Trophoblast cell (in vitro differentiated cells and primary cell): ENCODE results near the gene APOBEC4.

Experiments
- DNase-seq, 2 donors: peaks; one replicate each; pipeline ENCODE4 v3.0.0-alpha.2; 2016
- H2AFZ ChIP-seq: 2 replicates; pipeline ENCODE4 v1.6.1; 2013; ENCODE audit warnings: low read length, moderate library complexity, mild to moderate bottlenecking; ENCODE audit not compliant: insufficient read depth, poor library complexity
- H2AK5ac ChIP-seq: 2 replicates; pipeline ENCODE4 v1.6.1; 2013; ENCODE audit warnings: mild to moderate bottlenecking, low read length
- H2BK120ac ChIP-seq: 2 replicates; pipeline ENCODE4 v1.6.1; 2013; ENCODE audit warnings: low read length, mild to moderate bottlenecking, moderate library complexity; ENCODE audit not compliant: insufficient read depth, poor library complexity
- H2BK12ac ChIP-seq: 2 replicates; pipeline ENCODE4 v1.6.1; 2013; ENCODE audit warnings: mild to moderate bottlenecking, low read length, moderate library complexity
- H2BK5ac ChIP-seq: 2 replicates; pipeline ENCODE4 v1.6.1; 2013; ENCODE audit warnings: low read length, low read depth, moderate library complexity, mild to moderate bottlenecking; ENCODE audit not compliant: poor library complexity
- H3K14ac ChIP-seq: 2 replicates; pipeline ENCODE4 v1.6.1; 2013; ENCODE audit warnings: mild to moderate bottlenecking, low read length
- H3K18ac ChIP-seq: 2 replicates; pipeline ENCODE4 v1.6.1; 2013; ENCODE audit warnings: mild to moderate bottlenecking, low read length
- H3K23ac ChIP-seq: 2 replicates; pipeline ENCODE4 v1.6.1; 2013; ENCODE audit warnings: low read length
- H3K27ac ChIP-seq: 2 replicates; pipeline ENCODE4 v1.5.1; 2013; ENCODE audit warnings: low read depth, mild to moderate bottlenecking, inconsistent platforms, low read length, moderate library complexity
- H3K27me3 ChIP-seq: 2 replicates; pipeline ENCODE4 v1.6.1; 2013; ENCODE audit warnings: inconsistent platforms, mild to moderate bottlenecking, low read length, moderate library complexity; ENCODE audit not compliant: insufficient read depth
- H3K36me3 ChIP-seq, 2 experiments: 1 replicate in 1 of 2; 2 replicates in 1 of 2; pipeline ENCODE4 v1.6.1; 2013; ENCODE audit warnings: low read length in 2 of 2, mild to moderate bottlenecking in 2 of 2, moderate library complexity in 1 of 2; ENCODE audit not compliant: insufficient read depth in 2 of 2, control insufficient read depth in 1 of 2
- H3K4ac ChIP-seq: 2 replicates; pipeline ENCODE4 v1.6.1; 2013; ENCODE audit warnings: low read depth, mild to moderate bottlenecking, low read length, moderate library complexity
- H3K4me1 ChIP-seq, 2 experiments: 1 replicate in 1 of 2; 2 replicates in 1 of 2; pipeline ENCODE4 v1.6.1; 2013; ENCODE audit warnings: low read length in 2 of 2, mild to moderate bottlenecking in 2 of 2, moderate library complexity in 1 of 2; ENCODE audit not compliant: insufficient read depth in 2 of 2, control insufficient read depth in 1 of 2
- H3K4me2 ChIP-seq: 2 replicates; pipeline ENCODE4 v1.6.1; 2013; ENCODE audit warnings: inconsistent platforms, mild to moderate bottlenecking, low read length, moderate library complexity
- H3K4me3 ChIP-seq: 2 replicates; pipeline ENCODE4 v1.5.1; 2013; ENCODE audit warnings: mild to moderate bottlenecking, low read depth, low read length, inconsistent platforms
- H3K79me1 ChIP-seq: one replicate; pipeline ENCODE4 v1.6.1; 2013; ENCODE audit warnings: low read length
- H3K79me2 ChIP-seq: 2 replicates; pipeline ENCODE4 v1.6.1; 2013; ENCODE audit warnings: low read length, mild to moderate bottlenecking; ENCODE audit not compliant: control insufficient read depth, insufficient read depth, poor library complexity
- H3K9ac ChIP-seq: 2 replicates; pipeline ENCODE4 v1.6.1; 2013; ENCODE audit warnings: mild to moderate bottlenecking, low read length
- H3K9me3 ChIP-seq: 2 replicates; pipeline ENCODE4 v1.6.1; 2013; ENCODE audit warnings: low read depth, mild to moderate bottlenecking, control low read depth, inconsistent platforms, low read length; ENCODE audit not compliant: insufficient read depth
- H4K12ac ChIP-seq: 2 replicates; pipeline ENCODE4 v1.6.1; 2013; ENCODE audit warnings: low read depth, mild to moderate bottlenecking, low read length, moderate library complexity
- H4K8ac ChIP-seq: 2 replicates; pipeline ENCODE4 v1.6.1; 2013; ENCODE audit warnings: low read depth, mild to moderate bottlenecking, low read length, moderate library complexity
- H4K91ac ChIP-seq: one replicate; pipeline ENCODE4 v1.6.1; 2013; ENCODE audit warnings: low read depth, mild to moderate bottlenecking, low read length, moderate library complexity
- WGBS: extraction: QIAGEN DNeasy Blood & Tissue Kit; methylation state at CpG from one replicate; pipeline ENCODE4 v1.1.7; 2013; ENCODE audit warnings: missing lambda C conversion rate; ENCODE audit not compliant: insufficient read length, insufficient coverage; ENCODE audit errors: extremely low coverage; 5-methylcytosine and 5-hydroxymethylcytosine counted together

The APOBEC4 gene

DNA sequence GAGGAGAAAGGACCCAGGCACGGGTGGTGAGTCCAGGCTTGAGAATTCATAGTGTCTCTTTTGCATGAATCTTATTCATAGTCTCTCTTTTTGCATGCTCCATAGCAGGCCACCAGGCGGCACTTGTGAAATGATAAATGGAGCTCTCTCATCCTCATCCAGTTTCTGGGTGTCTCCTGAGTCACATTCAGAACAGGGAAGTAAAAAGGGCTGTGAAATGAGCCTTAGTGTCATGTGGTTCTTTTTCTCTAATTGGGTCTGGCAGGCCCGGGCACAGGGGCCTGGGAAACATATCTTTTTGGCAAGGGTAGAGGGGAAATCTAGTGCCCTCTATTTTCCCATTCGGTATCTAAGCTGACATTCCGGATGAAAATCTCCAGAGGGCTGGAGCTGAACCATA, 43.8 kb downstream of the APOBEC4 start:
- no peak overlapping the region for H2AK5ac ChIP-seq
- no CpG with 5 or more reads among the region's 5 CpGs for WGBS

DNA sequence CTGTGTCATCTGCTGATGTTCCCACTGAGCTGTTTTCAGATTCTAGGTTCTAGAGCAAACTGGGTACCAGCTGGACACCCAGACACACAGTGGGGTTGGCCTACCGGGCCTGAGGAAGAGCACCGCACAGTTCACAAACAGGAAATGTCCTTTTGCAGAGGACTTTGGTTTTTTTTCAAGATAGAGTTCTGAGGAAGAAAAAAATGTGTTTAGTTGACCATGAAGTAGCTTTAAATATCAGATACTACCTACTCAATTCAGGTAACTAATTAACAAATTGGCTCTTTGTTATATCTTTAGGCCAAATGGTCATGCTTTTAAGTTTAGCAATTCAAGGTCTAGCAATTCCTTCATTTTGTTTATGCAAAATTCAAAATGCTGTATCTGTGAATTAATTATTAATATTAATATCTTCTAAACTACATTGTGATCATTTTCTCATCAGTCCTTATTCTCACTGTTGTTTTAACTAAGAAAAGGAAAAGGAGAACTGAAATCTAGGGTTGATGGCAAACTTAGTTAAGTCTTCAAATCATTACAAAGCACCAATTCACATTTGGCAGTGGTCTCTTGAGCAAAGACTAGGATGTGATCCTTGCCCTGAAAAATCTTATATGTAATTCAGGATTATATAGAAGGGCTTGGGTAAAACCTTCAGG, 45.7 kb downstream of the APOBEC4 start:
- Histone ChIP-seq H3K79me1 (no peaks in the 10 kb centered on the region), H2BK12ac (no peak overlapping the region), H3K27me3 (no peaks in the 10 kb centered on the region), H3K23ac (no peak overlapping the region), H3K4me2 (no peak overlapping the region), H2BK5ac (no peak overlapping the region), H4K8ac (no peak overlapping the region), H2BK120ac (no peak overlapping the region), H3K4me1 (no peaks in the 10 kb centered on the region), H2AK5ac (no peak overlapping the region), H4K12ac (no peak overlapping the region), H3K36me3 (no peaks in the 10 kb centered on the region), H3K9me3 (no peaks in the 10 kb centered on the region), H3K14ac (no peak overlapping the region), H3K27ac (no peak overlapping the region), H3K18ac (no peak overlapping the region), H3K79me2 (no peaks in the 10 kb centered on the region), H4K91ac (no peak overlapping the region), H3K4ac (no peak overlapping the region), H3K4me3 (no peak overlapping the region), H3K9ac (no peak overlapping the region), H2AFZ (no peak overlapping the region)
- DNase-seq: no peak
- no CpG with 5 or more reads among the region's 2 CpGs for WGBS

More for the DNA sequence above, 43.8 kb downstream of the APOBEC4 start:
- no peak overlapping the region for H3K18ac ChIP-seq
- H2AFZ ChIP-seq: no peak overlapping the region
- H3K23ac ChIP-seq: no peak overlapping the region
- H3K14ac ChIP-seq: no peak overlapping the region
- H3K36me3 ChIP-seq: no peaks in the 10 kb centered on the region
- H3K27me3 ChIP-seq: no peaks in the 10 kb centered on the region
- no peak overlapping the region for H3K9ac ChIP-seq
- H3K27ac ChIP-seq: no peak overlapping the region
- H3K4me2 ChIP-seq: no peak overlapping the region
- H2BK12ac ChIP-seq: no peak overlapping the region
- no peak overlapping the region for H3K4me3 ChIP-seq
- H2BK5ac ChIP-seq: no peak overlapping the region
- H4K8ac ChIP-seq: no peak overlapping the region
- H4K12ac ChIP-seq: no peak overlapping the region
- H3K9me3 ChIP-seq: no peaks in the 10 kb centered on the region
- H3K79me1 ChIP-seq: no peaks in the 10 kb centered on the region
- no peak overlapping the region for H2BK120ac ChIP-seq
- H3K4ac ChIP-seq: no peak overlapping the region
- no peaks in the 10 kb centered on the region for H3K79me2 ChIP-seq
- no peaks in the 10 kb centered on the region for H3K4me1 ChIP-seq
- peak in 1 of 2 donors; percentile 56 for DNase-seq
- H4K91ac ChIP-seq: no peak overlapping the region

DNA sequence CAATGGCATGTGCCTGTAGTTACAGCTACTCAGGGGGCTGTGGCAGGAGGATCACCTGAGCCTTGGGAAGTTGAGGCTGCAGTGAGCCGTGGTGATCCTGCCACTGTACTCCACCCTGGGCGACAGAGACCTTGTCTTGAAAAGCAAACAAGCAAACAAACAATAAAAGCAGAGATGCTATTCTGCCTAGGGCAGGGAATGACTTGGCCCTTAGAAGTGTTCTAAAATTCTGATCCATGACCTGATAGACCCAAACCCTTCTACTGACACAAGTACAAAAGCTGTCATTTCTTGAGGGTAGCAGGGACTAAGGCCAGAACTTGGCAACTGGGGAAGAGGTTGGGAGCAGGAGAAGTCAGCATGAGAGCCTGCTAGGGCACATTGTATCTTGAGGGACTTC, 47.2 kb downstream of the APOBEC4 start:
- no peak overlapping the region for H3K27ac ChIP-seq
- no peak overlapping the region for H4K12ac ChIP-seq

DNA sequence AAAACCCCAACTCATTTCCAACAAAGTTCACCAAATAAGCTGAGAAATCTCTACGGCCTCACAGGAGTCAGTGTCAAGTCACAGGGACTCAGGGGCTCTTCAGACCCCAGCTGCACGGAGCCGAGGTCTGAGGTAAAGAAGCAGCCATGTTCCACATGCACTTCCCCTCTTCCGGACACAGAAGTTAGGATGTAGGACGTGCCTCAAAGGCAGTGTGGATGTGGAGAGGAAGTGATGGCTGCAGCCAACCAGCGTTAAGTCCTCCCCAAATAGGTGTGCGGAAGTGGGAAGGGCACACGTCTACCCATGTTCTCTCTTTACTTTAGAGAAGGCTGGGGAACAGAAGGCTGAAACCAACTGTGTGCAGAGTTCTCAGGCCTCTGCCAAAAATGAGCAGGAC, 48.3 kb downstream of the APOBEC4 start:
- no peak overlapping the region for H3K4me3 ChIP-seq
- no peaks in the 10 kb centered on the region for H3K4me1 ChIP-seq
- H4K91ac ChIP-seq: no peak overlapping the region
- WGBS: no CpG with 5 or more reads among the region's 8 CpGs
- no peaks in the 10 kb centered on the region for H3K9me3 ChIP-seq
- H3K14ac ChIP-seq: no peak overlapping the region
- H2BK120ac ChIP-seq: no peak overlapping the region
- no peak overlapping the region for H3K4me2 ChIP-seq
- H3K79me1 ChIP-seq: no peaks in the 10 kb centered on the region
- no peaks in the 10 kb centered on the region for H3K79me2 ChIP-seq
- no peak overlapping the region for H3K9ac ChIP-seq
- H3K27ac ChIP-seq: no peak overlapping the region
- DNase-seq: no peak
- H3K27me3 ChIP-seq: no peaks in the 10 kb centered on the region
- H3K36me3 ChIP-seq: no peaks in the 10 kb centered on the region
- H3K23ac ChIP-seq: no peak overlapping the region
- no peak overlapping the region for H3K4ac ChIP-seq
- no peak overlapping the region for H4K8ac ChIP-seq
- H2BK5ac ChIP-seq: no peak overlapping the region
- no peak overlapping the region for H4K12ac ChIP-seq
- H2AK5ac ChIP-seq: no peak overlapping the region
- H2AFZ ChIP-seq: no peak overlapping the region
- H2BK12ac ChIP-seq: no peak overlapping the region
- H3K18ac ChIP-seq: no peak overlapping the region

More for the DNA sequence above, 47.2 kb downstream of the APOBEC4 start:
- peak in 1 of 2 donors; percentile 59 for DNase-seq
- no peak overlapping the region for H3K9ac ChIP-seq
- H2BK5ac ChIP-seq: no peak overlapping the region
- H3K4me3 ChIP-seq: no peak overlapping the region
- no peak overlapping the region for H3K23ac ChIP-seq
- H3K18ac ChIP-seq: no peak overlapping the region
- no peaks in the 10 kb centered on the region for H3K9me3 ChIP-seq
- H3K79me1 ChIP-seq: no peaks in the 10 kb centered on the region
- H2BK12ac ChIP-seq: no peak overlapping the region
- no peaks in the 10 kb centered on the region for H3K36me3 ChIP-seq
- no peaks in the 10 kb centered on the region for H3K79me2 ChIP-seq
- no peak overlapping the region for H2BK120ac ChIP-seq
- no peaks in the 10 kb centered on the region for H3K4me1 ChIP-seq
- H3K27me3 ChIP-seq: no peaks in the 10 kb centered on the region
- no peak overlapping the region for H3K4me2 ChIP-seq
- no peak overlapping the region for H3K4ac ChIP-seq
- H2AFZ ChIP-seq: no peak overlapping the region
- H4K8ac ChIP-seq: no peak overlapping the region
- no peak overlapping the region for H2AK5ac ChIP-seq
- H4K91ac ChIP-seq: no peak overlapping the region
- H3K14ac ChIP-seq: no peak overlapping the region
- no CpG with 5 or more reads among the region's 2 CpGs for WGBS
